ENCODE measurements around the gene DCC.

- TF ChIP-seq CTCF (IDR thresholded peaks at IDR 0.05) (peak; percentile 66), NFIC (IDR thresholded peaks at IDR 0.05; ENCODE audit: borderline replicate concordance) (no peak), RCOR1 (IDR thresholded peaks at IDR 0.05; ENCODE audit: low read length) (no peak), POLR2AphosphoS5 (IDR thresholded peaks at IDR 0.05; ENCODE audit: low read depth, low read length) (no peak), MAX (IDR thresholded peaks at IDR 0.05; ENCODE audit: low read depth) (no peak), EZH2phosphoT487 (IDR thresholded peaks at IDR 0.05; ENCODE audit: borderline replicate concordance, low read depth) (no peak), JUND (IDR thresholded peaks at IDR 0.05) (no peak), CHD2 (IDR thresholded peaks at IDR 0.05; ENCODE audit: low read length, partially characterized antibody) (no peak)
Measured at GRCh38 chr18:53567929-53568574, 1228.1 kb downstream of the DCC start.
